ENCODE results near the gene CHRNB1. TPM values are rescaled to one million over a fixed set of nuclear protein-coding genes. Genes with fewer than 3 reads are reported as not detected.
"Not testable (repeated sequence)": the region's sequence is repeated elsewhere in the genome, so short reads cannot be mapped to it uniquely, and the experiment has no call there.

The CHRNB1 gene
- total RNA-seq, 1 experiment from 2014 or later, result 7.8 TPM

DNA sequence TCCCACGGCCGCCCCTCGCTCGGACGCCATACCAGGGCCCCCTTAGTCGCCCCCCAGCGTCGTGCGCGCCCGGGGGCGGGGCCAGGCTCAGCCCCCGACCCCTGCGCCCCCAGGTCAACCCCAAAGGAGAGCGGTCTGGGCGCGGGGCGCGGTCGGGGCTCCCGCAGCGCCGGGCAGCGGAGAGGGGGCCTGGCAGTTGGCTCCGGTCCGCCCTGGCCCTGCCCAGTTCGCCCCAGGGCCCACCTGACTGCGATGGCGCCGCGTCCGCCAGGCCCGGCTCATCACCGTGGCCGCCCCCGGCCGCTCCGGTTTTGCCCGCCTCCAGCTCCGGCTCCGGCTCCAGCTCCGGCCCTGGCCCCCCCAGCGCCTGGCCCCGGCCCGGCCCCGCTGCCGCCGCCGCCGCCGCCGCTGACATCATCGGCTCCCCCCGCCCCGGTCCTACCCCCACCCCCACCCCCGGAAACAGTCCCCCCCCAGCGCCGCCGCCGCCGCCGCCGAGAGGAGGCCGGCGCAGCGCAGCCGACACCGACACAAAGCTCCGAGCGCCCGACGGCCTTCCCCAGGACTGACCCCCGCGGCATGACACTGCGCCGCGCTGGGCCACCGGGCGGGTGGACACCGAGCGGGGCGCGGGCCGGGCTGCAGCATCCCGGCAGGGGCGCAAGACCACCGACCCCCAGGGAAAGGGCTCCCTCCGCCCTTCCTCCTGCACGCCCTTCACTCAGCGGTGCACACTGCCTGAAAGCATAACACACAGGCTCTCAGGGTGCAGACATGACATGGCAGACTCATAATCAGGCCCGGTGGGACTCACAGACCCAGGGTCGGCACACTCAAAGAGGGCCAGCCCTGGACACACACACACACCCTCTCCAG is 34.6 kb downstream of the CHRNB1 start, which contains the start of gene ZBTB4:
Gene ZBTB4 (minus strand): TSS at position 419 of the 876 bp plus-strand sequence. CDS start 12,830 bp downstream, outside the sequence.
- Mint-ChIP-seq H3K27me3 (ENCODE audit: insufficient read depth, unreplicated experiment) (no peaks in the 10 kb centered on the region), H3K36me3 (ENCODE audit: insufficient read depth, unreplicated experiment) (peaks cover 32% of the 10 kb centered on the region), H3K4me1 (ENCODE audit: insufficient read depth, unreplicated experiment) (peaks cover 43% of the 10 kb centered on the region), H3K9me3 (ENCODE audit: unreplicated experiment) (no peaks in the 10 kb centered on the region), H3K4me3 (ENCODE audit: unreplicated experiment) (peak within 1 kb of the TSS; percentile 84), H3K27ac (ENCODE audit: low read depth, unreplicated experiment) (peak within 1 kb of the TSS; percentile 89)
- CTCF ChIA-PET, result interaction anchor here (0.5 to 1.4 kb wide), 6 partner anchors 9 to 124 kb away, joined by 3 to 7 read pairs (median 4); partner anchors contain the start of gene TMEM102
- POLR2A ChIA-PET, result interaction anchor here (0.6 to 6.9 kb wide), 22 partner anchors 10 to 265 kb away, joined by 3 to 115 read pairs (median 4); partner anchors contain the start of genes CD68, CHRNB1, CTDNEP1 and FGF11
- DNase-seq (ENCODE audit: unreplicated experiment), result no peak
- TF ChIP-seq, protein P1, sequence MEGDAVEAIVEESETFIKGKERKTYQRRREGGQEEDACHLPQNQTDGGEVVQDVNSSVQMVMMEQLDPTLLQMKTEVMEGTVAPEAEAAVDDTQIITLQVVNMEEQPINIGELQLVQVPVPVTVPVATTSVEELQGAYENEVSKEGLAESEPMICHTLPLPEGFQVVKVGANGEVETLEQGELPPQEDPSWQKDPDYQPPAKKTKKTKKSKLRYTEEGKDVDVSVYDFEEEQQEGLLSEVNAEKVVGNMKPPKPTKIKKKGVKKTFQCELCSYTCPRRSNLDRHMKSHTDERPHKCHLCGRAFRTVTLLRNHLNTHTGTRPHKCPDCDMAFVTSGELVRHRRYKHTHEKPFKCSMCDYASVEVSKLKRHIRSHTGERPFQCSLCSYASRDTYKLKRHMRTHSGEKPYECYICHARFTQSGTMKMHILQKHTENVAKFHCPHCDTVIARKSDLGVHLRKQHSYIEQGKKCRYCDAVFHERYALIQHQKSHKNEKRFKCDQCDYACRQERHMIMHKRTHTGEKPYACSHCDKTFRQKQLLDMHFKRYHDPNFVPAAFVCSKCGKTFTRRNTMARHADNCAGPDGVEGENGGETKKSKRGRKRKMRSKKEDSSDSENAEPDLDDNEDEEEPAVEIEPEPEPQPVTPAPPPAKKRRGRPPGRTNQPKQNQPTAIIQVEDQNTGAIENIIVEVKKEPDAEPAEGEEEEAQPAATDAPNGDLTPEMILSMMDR (IDR thresholded peaks at IDR 0.05; ENCODE audit: unreplicated experiment), result no peak
- BruUV-seq (replicated peaks), result no TSS peak
- intact Hi-C loops (cut with micrococcal nuclease), result loop anchor here (5.0 kb wide), 1 partner anchor 127 kb away; the partner anchor contains the start of gene KCTD11

- CTCF ChIA-PET, result interaction anchor here (0.5 to 1.4 kb wide), 6 partner anchors 44 to 125 kb away, joined by 3 to 7 read pairs (median 4); partner anchors contain the start of gene TMEM102
- H3K9me3 Mint-ChIP-seq (ENCODE audit: unreplicated experiment), result no peaks in the 10 kb centered on the region
- peaks cover 43% of the 10 kb centered on the region for H3K4me1 Mint-ChIP-seq (ENCODE audit: insufficient read depth, unreplicated experiment)
- TF ChIP-seq, protein P1 (IDR thresholded peaks at IDR 0.05; ENCODE audit: unreplicated experiment), result no peak
- no peaks in the 10 kb centered on the region for H3K27me3 Mint-ChIP-seq (ENCODE audit: insufficient read depth, unreplicated experiment)
- peaks cover 36% of the 10 kb centered on the region for H3K36me3 Mint-ChIP-seq (ENCODE audit: insufficient read depth, unreplicated experiment)
- peak overlapping the region; percentile 84 for H3K4me3 Mint-ChIP-seq (ENCODE audit: unreplicated experiment)
- peak overlapping the region; percentile 89 for H3K27ac Mint-ChIP-seq (ENCODE audit: low read depth, unreplicated experiment)
- no peak for DNase-seq (ENCODE audit: unreplicated experiment)
- POLR2A ChIA-PET, result interaction anchor here (0.7 to 6.9 kb wide), 17 partner anchors 10 to 239 kb away, joined by 3 to 115 read pairs (median 5); partner anchors contain the start of genes CD68, CHRNB1, FGF11 and FXR2
- no TSS peak for BruUV-seq (replicated peaks)
- intact Hi-C loops (cut with micrococcal nuclease), result loop anchor here (5.0 kb wide), 1 partner anchor 128 kb away; the partner anchor contains the start of gene KCTD11
These were observed 35.2 kb downstream of the CHRNB1 start for GRCh38 chr17:7480089-7480384.

DNA sequence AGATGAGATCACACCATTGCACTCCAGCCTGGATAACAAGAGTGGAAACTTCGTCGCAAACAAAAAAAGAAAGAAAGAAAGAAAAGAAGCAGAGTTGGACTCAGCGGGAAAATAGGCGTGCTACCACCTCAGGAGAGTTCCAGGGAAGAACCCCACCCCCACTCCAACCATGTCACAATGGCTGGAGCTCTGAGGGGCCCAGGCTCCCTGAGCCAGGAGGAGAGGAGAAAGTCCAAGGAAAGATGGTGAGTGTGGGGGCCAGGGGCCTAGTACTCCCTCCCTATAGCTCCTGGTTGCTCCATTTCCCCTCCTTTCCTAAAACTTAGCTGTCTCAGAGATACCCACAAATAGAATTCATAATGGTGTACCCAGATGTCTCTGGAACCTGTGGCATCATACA is 36.4 kb downstream of the CHRNB1 start, which contains the start of gene SLC35G6:
Gene SLC35G6 (plus strand): TSS at position 172 of the 400 bp plus-strand sequence. CDS start 71 bp downstream, at position 243.
- BruUV-seq (replicated peaks); H3K27me3 Mint-ChIP-seq (ENCODE audit: insufficient read depth, unreplicated experiment); DNase-seq (ENCODE audit: unreplicated experiment); H3K9me3 Mint-ChIP-seq (ENCODE audit: unreplicated experiment): not testable (repeated sequence)
- POLR2A ChIA-PET, result interaction anchor here (0.6 to 6.9 kb wide), 4 partner anchors 43 to 516 kb away, joined by 3 to 115 read pairs (median 24); partner anchors contain the start of genes FGF11, FXR2, SENP3 and TMEM102
- intact Hi-C loops (cut with micrococcal nuclease), result loop anchor here (5.0 kb wide), 1 partner anchor 129 kb away; the partner anchor contains the start of gene KCTD11
- CTCF ChIA-PET, result interaction anchor here (0.6 to 1.4 kb wide), 4 partner anchors 40 to 142 kb away, joined by 3 to 6 read pairs (median 4); no protein-coding TSS in a partner anchor
- H3K27ac Mint-ChIP-seq (ENCODE audit: low read depth, unreplicated experiment), result peak within 1 kb of the TSS; percentile 89
- peaks cover 43% of the 10 kb centered on the region for H3K4me1 Mint-ChIP-seq (ENCODE audit: insufficient read depth, unreplicated experiment)
- peak within 1 kb of the TSS; percentile 84 for H3K4me3 Mint-ChIP-seq (ENCODE audit: unreplicated experiment)
- H3K36me3 Mint-ChIP-seq (ENCODE audit: insufficient read depth, unreplicated experiment), result peaks cover 37% of the 10 kb centered on the region

DNA sequence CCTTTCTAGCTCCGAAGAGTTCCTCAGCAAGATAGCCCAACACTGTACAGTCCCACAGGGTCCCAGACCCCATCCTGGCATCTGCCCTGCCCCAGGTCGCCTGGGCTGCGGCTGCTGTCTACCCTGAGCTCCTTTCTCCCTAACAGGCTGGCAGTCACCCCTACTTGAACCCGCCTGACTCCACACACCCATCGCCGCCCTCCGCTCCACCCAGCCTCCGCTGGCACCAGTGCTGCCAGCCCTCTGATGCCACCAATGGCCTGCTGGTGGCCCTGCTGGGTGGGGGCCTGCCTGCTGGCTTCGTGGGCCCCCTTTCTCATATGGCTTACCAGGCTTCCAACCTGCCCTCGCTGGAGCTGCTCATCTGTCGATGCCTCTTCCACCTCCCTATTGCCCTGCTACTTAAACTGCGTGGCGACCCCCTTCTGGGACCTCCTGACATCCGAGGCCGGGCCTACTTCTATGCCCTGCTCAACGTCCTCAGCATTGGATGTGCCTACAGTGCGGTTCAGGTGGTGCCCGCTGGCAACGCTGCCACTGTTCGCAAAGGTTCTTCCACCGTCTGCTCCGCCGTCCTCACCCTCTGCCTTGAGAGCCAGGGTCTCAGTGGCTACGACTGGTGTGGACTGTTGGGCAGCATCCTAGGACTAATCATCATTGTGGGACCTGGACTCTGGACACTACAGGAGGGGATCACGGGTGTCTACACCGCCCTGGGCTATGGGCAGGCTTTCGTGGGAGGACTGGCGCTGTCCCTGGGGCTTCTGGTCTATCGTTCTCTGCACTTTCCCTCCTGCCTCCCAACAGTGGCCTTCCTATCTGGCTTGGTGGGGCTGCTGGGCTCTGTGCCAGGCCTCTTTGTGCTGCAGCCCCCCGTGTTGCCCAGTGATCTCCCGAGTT is 37.2 kb downstream of the CHRNB1 start:
- BruUV-seq (replicated peaks); H3K9me3 Mint-ChIP-seq (ENCODE audit: unreplicated experiment); DNase-seq (ENCODE audit: unreplicated experiment); H3K27me3 Mint-ChIP-seq (ENCODE audit: insufficient read depth, unreplicated experiment): not testable (repeated sequence)
- peak overlapping the region; percentile 79 for H3K4me3 Mint-ChIP-seq (ENCODE audit: unreplicated experiment)
- H3K36me3 Mint-ChIP-seq (ENCODE audit: insufficient read depth, unreplicated experiment), result peaks cover 41% of the 10 kb centered on the region
- POLR2A ChIA-PET, result interaction anchor here (4.5 kb wide), 2 partner anchors 40 to 205 kb away, joined by 51 to 58 read pairs; partner anchors contain the start of genes CHRNB1, TP53 and WRAP53
- intact Hi-C loops (cut with micrococcal nuclease), result loop anchor here (5.0 kb wide), 1 partner anchor 130 kb away; the partner anchor contains the start of gene KCTD11
- H3K4me1 Mint-ChIP-seq (ENCODE audit: insufficient read depth, unreplicated experiment), result peaks cover 41% of the 10 kb centered on the region
- CTCF ChIA-PET, result interaction anchor here (0.6 to 0.9 kb wide), 2 partner anchors 79 to 141 kb away, joined by 3 read pairs; no protein-coding TSS in a partner anchor
- peak overlapping the region; percentile 100 for H3K27ac Mint-ChIP-seq (ENCODE audit: low read depth, unreplicated experiment)

DNA sequence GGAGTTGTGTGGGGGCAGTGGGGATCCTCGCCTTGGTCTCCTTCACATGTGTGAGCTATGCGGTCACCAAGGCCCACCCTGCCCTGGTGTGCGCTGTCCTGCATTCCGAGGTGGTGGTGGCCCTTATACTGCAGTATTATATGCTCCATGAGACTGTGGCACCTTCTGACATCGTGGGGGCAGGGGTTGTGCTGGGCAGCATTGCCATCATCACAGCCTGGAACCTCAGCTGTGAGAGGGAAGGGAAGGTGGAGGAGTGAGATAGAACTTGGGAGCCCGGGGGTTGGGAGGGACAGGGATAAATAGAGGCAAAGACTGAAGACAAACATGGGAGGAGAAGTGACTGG is 37.9 kb downstream of the CHRNB1 start:
- DNase-seq (ENCODE audit: unreplicated experiment); CTCF ChIA-PET; H3K27me3 Mint-ChIP-seq (ENCODE audit: insufficient read depth, unreplicated experiment); BruUV-seq (replicated peaks); H3K9me3 Mint-ChIP-seq (ENCODE audit: unreplicated experiment): not testable (repeated sequence)
- POLR2A ChIA-PET, result interaction anchor here (0.6 to 5.1 kb wide), 9 partner anchors 23 to 657 kb away, joined by 3 to 90 read pairs (median 16); partner anchors contain the start of genes CHRNB1, MPDU1, SOX15 and TMEM102
- H3K4me1 Mint-ChIP-seq (ENCODE audit: insufficient read depth, unreplicated experiment), result peaks cover 41% of the 10 kb centered on the region
- intact Hi-C loops (cut with micrococcal nuclease), result loop anchor here (5.0 kb wide), 1 partner anchor 130 kb away; the partner anchor contains the start of gene KCTD11
- peak overlapping the region; percentile 79 for H3K4me3 Mint-ChIP-seq (ENCODE audit: unreplicated experiment)
- H3K27ac Mint-ChIP-seq (ENCODE audit: low read depth, unreplicated experiment), result peak overlapping the region; percentile 100
- H3K36me3 Mint-ChIP-seq (ENCODE audit: insufficient read depth, unreplicated experiment), result peaks cover 45% of the 10 kb centered on the region

Data from MCF 10A (cell line).